Measurements from ENCODE around the gene USF1.
"Not testable (repeated sequence)": the region's sequence is repeated elsewhere in the genome, so short reads cannot be mapped to it uniquely, and the experiment has no call there.

USF1 gene

GRCh38 chr1:161051219-161051618 lies 5.4 kb upstream of the USF1 start:
- FAIRE-seq: no peak
- DNase-seq (ENCODE audit: extremely low spot score, insufficient read length, low read depth): no peak

DNA sequence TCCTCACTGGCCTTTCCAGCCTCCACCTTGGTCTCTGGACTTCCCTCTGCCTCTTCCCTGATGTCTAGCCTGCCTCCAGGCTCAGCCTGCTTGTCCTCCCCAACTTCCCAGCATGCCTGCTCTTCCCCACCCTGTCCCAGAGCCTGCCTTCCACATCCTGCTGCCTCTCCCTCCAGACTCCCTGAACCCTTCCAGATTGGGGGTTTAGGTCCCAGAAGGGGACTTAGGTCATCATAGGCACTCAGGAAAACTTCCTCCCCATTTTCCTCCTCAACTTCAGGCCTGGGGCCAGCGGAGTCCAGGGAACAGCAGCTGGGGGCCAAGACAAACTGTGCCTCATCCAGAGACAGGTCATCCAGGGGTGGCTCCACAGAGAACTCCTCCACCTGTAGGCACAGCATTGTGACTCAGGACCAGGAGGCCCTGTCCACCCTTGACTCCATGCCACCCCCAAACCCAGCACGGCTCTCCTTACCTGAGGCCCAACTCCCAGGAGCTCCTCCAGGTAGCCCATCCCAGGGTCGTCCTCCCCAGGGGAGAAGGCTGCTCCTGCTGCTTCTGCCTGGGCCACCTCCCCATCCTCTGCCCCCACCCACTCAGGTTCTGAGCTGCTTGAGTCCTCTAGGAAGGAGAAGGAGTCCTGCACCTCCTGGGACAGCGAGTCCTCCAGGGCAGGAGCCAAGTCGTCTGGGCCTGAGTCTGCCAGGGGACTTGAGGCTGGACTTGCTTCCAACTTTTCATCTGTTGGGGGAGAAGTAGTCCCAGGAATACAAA lies 3.4 kb upstream of the USF1 start:
- no peak for FAIRE-seq
- no peak for DNase-seq (ENCODE audit: extremely low spot score, insufficient read length, low read depth)

DNA sequence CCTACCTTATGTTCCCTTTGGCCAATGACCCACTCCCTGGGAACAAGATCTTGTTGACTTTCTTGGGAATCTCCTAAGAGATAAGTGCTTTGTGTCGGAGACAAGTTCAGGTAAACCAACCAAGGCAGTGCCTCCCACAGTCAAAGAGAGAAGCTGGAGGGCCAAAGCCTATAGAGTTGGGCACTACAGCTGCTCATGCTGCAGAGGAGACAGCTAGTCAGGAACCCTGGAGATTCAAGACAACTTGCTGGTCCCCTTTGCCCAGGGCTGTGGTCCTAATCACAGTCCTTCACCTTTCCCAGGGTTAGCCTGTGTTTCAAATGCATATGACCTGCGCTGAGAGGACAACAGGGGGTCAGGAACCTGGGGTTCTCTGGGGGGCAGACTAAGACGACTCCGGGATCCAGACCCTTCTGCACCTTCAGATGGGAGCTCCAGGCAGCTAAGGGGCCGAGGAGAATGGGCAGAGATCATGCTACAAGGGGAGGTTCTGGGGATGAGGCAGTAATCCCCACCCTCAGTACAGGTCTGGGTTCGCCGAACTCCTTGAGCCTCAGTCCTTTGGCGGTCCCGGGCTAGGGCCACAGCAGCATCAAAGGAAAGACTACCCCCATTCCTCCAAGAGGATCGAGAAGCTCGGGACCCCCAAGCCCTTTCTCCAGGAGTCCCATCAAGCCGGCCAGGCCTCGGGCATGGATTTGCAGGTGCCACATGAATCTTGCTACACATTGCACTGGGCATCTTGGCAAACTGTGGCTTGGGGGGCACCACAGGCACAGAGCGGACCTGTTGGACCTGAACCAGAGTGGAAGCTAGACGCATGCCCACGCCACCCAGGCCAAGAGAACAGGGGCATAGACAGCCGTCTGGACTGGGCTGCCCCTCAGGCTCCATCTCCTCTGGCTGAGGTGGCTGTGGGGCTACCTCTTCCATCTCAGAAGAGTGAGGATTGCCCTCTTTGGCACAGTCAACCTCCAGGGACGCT lies 2.0 kb upstream of the USF1 start:
- DNase-seq (ENCODE audit: extremely low spot score, insufficient read length, low read depth) (no peak), FAIRE-seq (no peak)

DNA sequence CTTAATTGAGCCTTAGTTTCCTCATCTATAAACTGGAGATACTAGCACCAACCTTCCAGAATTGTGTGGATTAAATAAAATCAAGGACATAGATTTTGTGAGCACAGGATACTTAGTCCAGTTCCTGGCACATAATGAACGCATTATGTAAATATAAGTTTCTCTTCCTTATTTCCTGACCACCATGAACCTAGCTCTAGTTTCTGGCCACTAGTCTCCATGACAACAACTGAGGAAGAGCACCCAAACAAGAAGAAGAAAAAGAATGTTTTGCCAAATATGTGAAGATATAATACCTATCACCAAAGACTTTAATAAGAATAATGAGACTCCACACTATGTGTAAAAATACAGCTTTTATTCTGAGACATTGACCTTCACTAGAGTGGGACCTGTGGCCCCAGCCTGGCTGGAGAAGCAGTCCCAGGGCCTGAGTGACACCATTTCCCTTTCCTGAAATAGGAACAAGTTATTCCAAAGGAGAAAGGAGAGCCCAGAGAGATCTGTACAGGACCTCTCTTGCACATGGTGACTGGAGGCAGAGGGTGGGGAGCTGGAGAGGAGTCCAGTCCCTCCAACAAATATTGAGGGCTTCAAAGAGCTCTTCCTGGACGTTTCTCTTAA lies 940 bp upstream of the USF1 start:
- DNase-seq (ENCODE audit: extremely low spot score, insufficient read length, low read depth) (no peak), FAIRE-seq (peak; percentile 88)

DNA sequence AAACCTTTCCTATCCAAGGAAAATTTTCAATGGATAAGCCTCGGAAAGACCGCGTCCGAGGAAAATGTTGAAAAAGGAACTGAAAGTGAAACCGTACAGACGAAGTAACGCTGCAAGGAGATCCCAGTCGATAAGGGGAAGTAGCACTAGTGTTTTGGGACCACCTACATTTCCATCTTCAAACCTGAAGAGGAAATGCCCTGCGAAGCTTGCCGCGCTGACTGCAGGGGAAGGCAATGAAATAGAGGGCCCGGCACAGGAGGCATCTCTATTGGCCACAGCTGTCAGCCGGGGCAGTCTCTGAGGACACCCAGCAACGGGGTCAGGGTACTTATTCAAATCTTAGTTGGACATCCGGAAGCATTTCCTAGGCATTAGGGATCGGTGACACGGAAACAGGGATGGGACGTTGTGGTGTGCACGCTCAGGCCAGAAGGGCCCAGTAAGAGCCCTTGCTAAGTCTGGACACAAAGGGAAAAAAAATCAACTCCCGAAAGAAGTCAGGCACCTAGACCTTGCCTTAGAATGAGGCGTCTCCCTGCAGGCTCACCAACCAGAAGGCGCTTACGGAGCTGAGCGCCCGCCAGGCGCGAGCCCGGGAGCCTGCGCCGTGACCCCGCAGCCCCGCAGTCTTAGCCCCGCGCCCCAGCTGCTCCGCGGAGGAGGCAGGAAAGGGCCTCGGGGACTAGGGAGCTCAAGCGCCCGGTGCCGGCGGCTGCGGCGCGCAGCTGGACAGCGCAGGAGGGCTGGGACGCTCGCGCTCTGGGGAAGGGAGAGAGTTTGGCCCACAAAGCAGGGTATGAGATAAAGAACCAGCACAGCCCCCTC lies 655 bp downstream of the USF1 start:
- FAIRE-seq (peak; percentile 91), DNase-seq (ENCODE audit: extremely low spot score, insufficient read length, low read depth) (no peak)

DNA sequence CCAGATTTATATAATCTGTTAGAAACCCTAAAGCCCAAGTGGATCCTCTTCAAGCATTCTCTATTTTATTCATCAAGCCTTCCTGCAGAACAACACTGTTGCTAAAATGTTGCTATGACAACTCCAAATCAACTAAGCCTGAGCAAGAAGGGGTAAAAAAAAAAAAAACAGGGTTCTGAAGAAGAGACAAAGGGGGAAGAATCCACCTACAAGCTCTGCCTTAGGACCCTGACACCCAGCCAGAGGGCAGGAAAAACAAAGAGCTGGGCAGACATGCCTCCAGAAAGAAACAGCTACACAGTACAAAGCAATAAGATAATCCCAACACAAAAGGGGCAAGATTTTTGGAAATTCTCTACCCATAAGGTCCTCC lies 1.3 kb downstream of the USF1 start:
- FAIRE-seq (no peak), DNase-seq (ENCODE audit: extremely low spot score, insufficient read length, low read depth) (no peak)

DNA sequence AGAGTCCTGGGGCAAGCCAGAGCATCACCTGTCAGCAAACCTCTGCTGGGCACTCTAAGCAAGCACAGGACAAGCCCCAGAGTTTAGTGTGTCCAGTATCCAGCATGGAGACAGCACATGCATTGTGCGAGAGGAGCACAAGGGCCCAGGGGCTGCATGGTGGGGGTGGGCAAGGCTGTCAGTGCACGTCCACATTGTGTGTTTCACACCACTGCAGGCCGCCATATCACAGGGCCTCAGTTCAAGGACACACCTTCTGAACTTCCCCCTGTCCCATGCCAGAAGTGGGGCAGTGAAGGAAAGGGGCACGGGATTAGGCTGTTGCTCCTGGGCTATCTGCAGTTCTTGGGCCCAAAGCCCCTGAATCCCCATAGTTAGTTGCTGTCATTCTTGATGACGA lies 6.2 kb downstream of the USF1 start:
- no peak for DNase-seq (ENCODE audit: extremely low spot score, insufficient read length, low read depth)
- no peak for FAIRE-seq

- FAIRE-seq (no peak), DNase-seq (ENCODE audit: extremely low spot score, insufficient read length, low read depth) (no peak)
Measured at GRCh38 chr1:161039154-161039545, 6.6 kb downstream of the USF1 start.

GRCh38 chr1:161038523-161039153 lies 7.1 kb downstream of the USF1 start, which contains the start of gene TSTD1:
TSS of gene TSTD1 (minus strand) at chr1:161038964. CDS start at chr1:161038889, 75 bp downstream.
- peak; percentile 83 for DNase-seq (ENCODE audit: extremely low spot score, insufficient read length, low read depth)
- peak; percentile 97 for FAIRE-seq

- no peak for FAIRE-seq
- no peak for DNase-seq (ENCODE audit: extremely low spot score, insufficient read length, low read depth)
Measured at GRCh38 chr1:161037661-161038522, 7.9 kb downstream of the USF1 start.

DNA sequence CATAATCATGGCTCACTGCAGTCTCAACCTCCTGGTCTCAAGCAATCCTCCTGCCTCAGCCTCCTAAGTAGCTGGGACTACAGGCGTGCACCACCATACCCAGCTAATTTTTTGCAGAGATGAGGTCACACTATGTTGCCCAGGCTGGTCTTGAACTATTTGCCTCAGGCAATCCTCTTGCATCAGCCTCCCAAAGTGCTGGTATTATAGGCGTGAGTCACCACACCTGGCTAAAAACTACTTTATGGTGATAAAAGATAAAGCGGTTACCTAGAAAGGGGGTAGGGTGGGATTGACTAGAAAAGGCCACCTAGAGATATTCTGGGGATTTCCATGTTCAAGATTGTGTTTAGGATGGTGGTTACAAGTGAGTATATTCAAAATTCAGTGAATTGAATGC lies 12.0 kb downstream of the USF1 start:
- no peak for DNase-seq (ENCODE audit: extremely low spot score, insufficient read length, low read depth)
- FAIRE-seq: no peak

GRCh38 chr1:161032409-161032808 lies 13.4 kb downstream of the USF1 start:
- DNase-seq (ENCODE audit: extremely low spot score, insufficient read length, low read depth): no peak
- FAIRE-seq: no peak

- FAIRE-seq: no peak
- DNase-seq (ENCODE audit: extremely low spot score, insufficient read length, low read depth): no peak
Measured at GRCh38 chr1:161031874-161032273, 13.9 kb downstream of the USF1 start.

- not testable (repeated sequence) for FAIRE-seq; DNase-seq (ENCODE audit: extremely low spot score, insufficient read length, low read depth)
Measured at GRCh38 chr1:161029466-161029865, 16.3 kb downstream of the USF1 start.

DNA sequence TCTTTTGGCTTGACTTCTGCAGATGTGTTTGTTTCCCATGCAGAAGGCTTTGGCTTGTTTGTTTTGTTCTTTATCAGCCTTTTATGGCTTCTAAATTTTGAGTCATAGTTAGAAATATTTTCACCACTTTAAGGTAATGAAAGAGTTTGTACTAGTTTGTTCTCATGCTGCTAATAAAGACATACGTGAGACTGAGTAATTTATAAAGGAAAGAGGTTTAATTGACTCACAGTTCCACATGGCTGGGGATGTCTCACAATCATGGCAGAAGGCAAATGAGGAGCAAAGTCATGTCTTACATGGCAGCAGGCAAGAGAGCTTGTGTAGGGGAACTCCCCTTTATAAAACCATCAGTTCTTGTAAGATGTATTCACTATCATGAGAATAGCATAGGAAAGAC lies 18.8 kb downstream of the USF1 start:
- not testable (repeated sequence) for FAIRE-seq; DNase-seq (ENCODE audit: extremely low spot score, insufficient read length, low read depth)

GRCh38 chr1:161022432-161022831 lies 23.3 kb downstream of the USF1 start:
- not testable (repeated sequence) for DNase-seq (ENCODE audit: extremely low spot score, insufficient read length, low read depth); FAIRE-seq

- DNase-seq (ENCODE audit: extremely low spot score, insufficient read length, low read depth) (no peak), FAIRE-seq (no peak)
Measured at GRCh38 chr1:161021970-161022353, 23.8 kb downstream of the USF1 start.

Measured in GM18507 (cell line).